AG04450 (cell line): ENCODE measurements around the gene YRDC. TPM values are rescaled to one million over a fixed set of nuclear protein-coding genes. Genes with fewer than 3 reads are reported as not detected.

Source experiments
- CTCF ChIA-PET: fragments of 300-600, 350-600 bp; formaldehyde crosslinking; extraction: SDS; loops from one replicate; lab custom pipeline; 2022; ENCODE audit warnings: antibody characterized with exemption, inconsistent platforms; lab: Charles Lee
- POLR2A ChIA-PET: fragments of 350-600 bp; formaldehyde crosslinking; extraction: SDS; loops from one replicate; lab custom pipeline; 2021; ENCODE audit warnings: antibody characterized with exemption, inconsistent platforms; lab: Yijun Ruan, JAX
- DNase-seq: peaks from one replicate; pipeline ENCODE4 v3.0.0-alpha.2; 2011; ENCODE audit warnings: low read depth, low spot score
- H3K27ac ChIP-seq: one replicate; pipeline ENCODE4 v1.5.1; 2012; ENCODE audit warnings: low read depth, low read length, control low read depth
- H3K27me3 ChIP-seq: one replicate; pipeline ENCODE4 v1.6.0; 2012; ENCODE audit warnings: low read length; ENCODE audit not compliant: control insufficient read depth, insufficient read depth
- H3K4me3 ChIP-seq: 2 replicates; pipeline ENCODE4 v1.5.1; 2011; ENCODE audit warnings: mild to moderate bottlenecking, low read depth, low read length, control low read depth
- H3K9me3 ChIP-seq: 2 replicates; pipeline ENCODE4 v1.5.1; 2012; ENCODE audit warnings: low read length; ENCODE audit not compliant: control insufficient read depth, insufficient read depth
- polyA plus RNA-seq: library from polyadenylated mRNA; depleted of rRNA; stranded (reverse); fragments of >200 nt; gene quantifications from 2 replicates; pipeline ENCODE4 v1.2.3, GENCODE V29; 2011
- TF ChIP-seq, protein P1 (sequence below): IDR thresholded peaks from 2 replicates; pipeline ENCODE4 v1.5.1; 2011; ENCODE audit warnings: low read depth, low read length, control low read depth, inconsistent platforms

The YRDC gene
- polyA plus RNA-seq, 1 experiment: 15.2 TPM

DNA sequence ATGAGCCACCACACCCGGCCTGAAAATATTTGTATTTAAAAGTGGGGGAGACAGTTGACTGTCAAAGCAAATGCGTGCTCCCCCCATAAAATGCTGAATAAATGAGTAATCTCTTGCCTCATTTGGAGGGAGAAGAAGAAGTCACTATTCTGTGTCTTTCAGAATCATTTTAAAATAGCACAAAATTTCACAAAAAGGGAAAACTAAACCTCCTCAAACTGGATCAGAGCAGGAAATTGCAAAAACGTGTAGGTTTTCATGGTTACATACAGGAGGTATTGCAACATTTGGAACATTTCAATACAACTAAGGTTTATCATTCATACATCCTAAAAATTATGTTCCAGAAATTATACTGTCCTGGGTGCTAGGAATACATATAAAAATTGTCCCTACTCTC is 37.8 kb upstream of the YRDC start:
- DNase-seq: no peak
- Histone ChIP-seq H3K4me3 (no peak overlapping the region), H3K27me3 (no peaks in the 10 kb centered on the region), H3K9me3 (no peaks in the 10 kb centered on the region), H3K27ac (no peak overlapping the region)
- TF ChIP-seq, protein P1, sequence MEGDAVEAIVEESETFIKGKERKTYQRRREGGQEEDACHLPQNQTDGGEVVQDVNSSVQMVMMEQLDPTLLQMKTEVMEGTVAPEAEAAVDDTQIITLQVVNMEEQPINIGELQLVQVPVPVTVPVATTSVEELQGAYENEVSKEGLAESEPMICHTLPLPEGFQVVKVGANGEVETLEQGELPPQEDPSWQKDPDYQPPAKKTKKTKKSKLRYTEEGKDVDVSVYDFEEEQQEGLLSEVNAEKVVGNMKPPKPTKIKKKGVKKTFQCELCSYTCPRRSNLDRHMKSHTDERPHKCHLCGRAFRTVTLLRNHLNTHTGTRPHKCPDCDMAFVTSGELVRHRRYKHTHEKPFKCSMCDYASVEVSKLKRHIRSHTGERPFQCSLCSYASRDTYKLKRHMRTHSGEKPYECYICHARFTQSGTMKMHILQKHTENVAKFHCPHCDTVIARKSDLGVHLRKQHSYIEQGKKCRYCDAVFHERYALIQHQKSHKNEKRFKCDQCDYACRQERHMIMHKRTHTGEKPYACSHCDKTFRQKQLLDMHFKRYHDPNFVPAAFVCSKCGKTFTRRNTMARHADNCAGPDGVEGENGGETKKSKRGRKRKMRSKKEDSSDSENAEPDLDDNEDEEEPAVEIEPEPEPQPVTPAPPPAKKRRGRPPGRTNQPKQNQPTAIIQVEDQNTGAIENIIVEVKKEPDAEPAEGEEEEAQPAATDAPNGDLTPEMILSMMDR: no peak
- POLR2A ChIA-PET: no interaction called here
- CTCF ChIA-PET: interaction anchor here (5.4 kb wide), 1 partner anchor 15 kb away, joined by 52 read pairs; the partner anchor contains the start of gene MTF1

DNA sequence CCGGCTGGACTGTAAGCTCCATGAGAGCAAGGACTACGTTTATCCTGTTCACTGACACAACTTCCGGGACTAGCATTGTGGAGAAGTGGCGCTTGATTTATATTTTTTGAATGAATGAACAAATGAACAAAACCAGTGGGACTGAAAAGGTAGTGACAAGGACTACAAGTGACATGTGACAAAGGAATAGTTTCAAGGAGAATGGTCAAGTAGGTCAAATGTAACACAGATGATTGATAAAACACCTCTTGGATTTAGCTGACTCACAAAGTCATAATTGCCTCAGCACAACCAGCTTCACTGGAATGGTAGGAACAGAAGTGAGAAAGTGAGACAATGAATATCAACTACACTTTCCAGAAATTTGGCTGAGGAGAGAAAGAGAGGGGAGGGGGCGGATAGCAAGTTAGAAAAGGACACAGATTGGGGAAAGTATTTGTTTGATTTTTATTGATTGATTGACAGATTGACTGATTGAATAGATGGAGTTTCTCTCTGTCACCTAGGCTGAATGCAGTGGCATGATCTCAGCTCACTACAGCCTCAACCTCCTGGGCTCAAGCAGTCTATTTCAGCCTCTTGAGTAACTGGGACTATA is 37.1 kb upstream of the YRDC start:
- Histone ChIP-seq H3K4me3 (no peak overlapping the region), H3K27ac (no peak overlapping the region), H3K9me3 (no peaks in the 10 kb centered on the region), H3K27me3 (no peaks in the 10 kb centered on the region)
- TF ChIP-seq, protein P1: no peak
- DNase-seq: no peak
- ChIA-PET POLR2A (no interaction called here), CTCF (interaction anchor here (1.4 to 5.4 kb wide), 2 partner anchors 15 to 31 kb away, joined by 9 to 52 read pairs; partner anchors contain the start of gene MTF1)

DNA sequence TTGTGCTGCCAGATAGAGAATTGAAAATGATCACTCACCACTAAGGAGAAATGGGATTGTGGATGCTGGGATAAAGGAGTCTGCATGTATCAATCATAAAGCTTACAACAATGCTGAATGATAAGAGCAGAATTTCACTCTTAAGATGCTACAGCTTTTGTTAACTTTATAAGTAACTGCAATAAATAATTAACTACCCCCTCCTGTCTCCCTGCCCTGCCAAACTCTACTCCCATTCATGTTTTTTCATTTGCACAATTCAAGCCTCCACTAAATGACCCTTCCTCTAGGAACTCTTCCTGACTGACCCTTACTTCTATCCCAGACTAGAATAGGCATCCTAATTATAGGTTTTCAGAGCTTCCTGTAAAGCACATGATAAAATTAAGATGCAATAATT is 36.5 kb upstream of the YRDC start:
- Histone ChIP-seq H3K27ac (no peak overlapping the region), H3K4me3 (no peak overlapping the region), H3K9me3 (no peaks in the 10 kb centered on the region), H3K27me3 (no peaks in the 10 kb centered on the region)
- TF ChIP-seq, protein P1: no peak
- DNase-seq: no peak
- POLR2A ChIA-PET: no interaction called here
- CTCF ChIA-PET: interaction anchor here (1.4 to 5.4 kb wide), 2 partner anchors 16 to 31 kb away, joined by 9 to 52 read pairs; partner anchors contain the start of gene MTF1

DNA sequence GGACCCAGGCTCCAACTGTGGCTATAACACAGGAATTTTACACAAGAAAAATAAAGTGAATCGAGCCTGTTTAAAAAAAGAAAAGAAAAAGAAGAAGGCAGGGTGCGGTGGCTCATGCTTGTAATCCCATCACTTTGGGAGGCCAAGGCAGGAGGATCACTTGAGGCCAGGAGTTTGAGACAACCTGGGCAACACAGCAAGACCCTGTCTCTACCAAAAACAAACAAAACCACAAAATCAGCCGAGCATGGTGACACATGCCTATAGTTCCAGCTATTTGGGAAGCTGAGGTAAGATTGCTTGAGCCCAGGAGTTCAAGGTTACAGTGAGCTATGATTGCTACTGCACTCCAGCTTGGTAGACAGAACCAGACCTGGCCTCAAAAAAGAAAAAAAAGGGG is 33.6 kb upstream of the YRDC start:
- H3K4me3 ChIP-seq: no peak overlapping the region
- no peaks in the 10 kb centered on the region for H3K9me3 ChIP-seq
- ChIA-PET POLR2A (no interaction called here), CTCF (interaction anchor here (1.5 kb wide), 1 partner anchor 18 kb away, joined by 10 read pairs; the partner anchor contains the start of gene MTF1)
- TF ChIP-seq, protein P1: no peak
- H3K27me3 ChIP-seq: no peaks in the 10 kb centered on the region
- H3K27ac ChIP-seq: no peak overlapping the region
- DNase-seq: no peak

DNA sequence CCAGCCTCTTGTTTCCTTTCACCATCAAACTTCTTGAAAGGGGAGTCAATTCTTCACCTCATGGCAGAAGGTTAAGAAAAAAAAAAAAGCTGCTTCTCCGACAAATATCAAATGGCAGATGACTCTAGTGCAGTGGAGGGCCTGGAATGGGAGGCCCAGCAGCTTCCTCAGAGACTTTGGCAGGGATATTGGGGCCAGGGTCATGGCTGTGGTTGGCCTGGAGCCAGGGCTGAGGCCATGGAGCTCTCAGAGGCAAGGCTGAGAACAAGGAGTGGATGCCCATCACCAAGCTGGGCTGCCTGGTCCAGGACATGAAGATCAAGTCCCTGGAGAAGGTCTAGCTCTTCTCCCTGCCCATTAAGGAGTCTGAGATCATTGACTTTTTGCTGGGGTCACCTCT is 32.7 kb upstream of the YRDC start:
- TF ChIP-seq, protein P1: no peak
- Histone ChIP-seq H3K4me3 (no peak overlapping the region), H3K27me3 (no peaks in the 10 kb centered on the region), H3K9me3 (no peaks in the 10 kb centered on the region), H3K27ac (no peak overlapping the region)
- no peak for DNase-seq
- CTCF ChIA-PET: interaction anchor here (0.9 kb wide), 1 partner anchor 19 kb away, joined by 4 read pairs; the partner anchor contains the start of gene MTF1
- POLR2A ChIA-PET: no interaction called here
